ENCODE data around the gene TUBA3E.
"Not testable (repeated sequence)": the region's sequence is repeated elsewhere in the genome, so short reads cannot be mapped to it uniquely, and the experiment has no call there.

Gene TUBA3E

GRCh38 chr2:130181325-130181879 lies 16.8 kb downstream of the TUBA3E start, which contains the start of gene SMPD4 (continued):
- TF ChIP-seq ZNF223 (tag by site-specific recombination; IDR thresholded peaks at IDR 0.05) (no peak), MEIS1 (CRISPR knock-in tag; IDR thresholded peaks at IDR 0.05; ENCODE audit: borderline replicate concordance) (no peak), ZNF157 (tag by site-specific recombination; IDR thresholded peaks at IDR 0.05) (no peak), ZNF670 (tag by site-specific recombination; IDR thresholded peaks at IDR 0.05; ENCODE audit: low read depth) (no peak), ZNF777 (tag by site-specific recombination; IDR thresholded peaks at IDR 0.05; ENCODE audit: borderline replicate concordance) (no peak), ZFP69B (tag by site-specific recombination; IDR thresholded peaks at IDR 0.05) (no peak), ZNF677 (tag by site-specific recombination; IDR thresholded peaks at IDR 0.05) (no peak), PRDM10 (tag by site-specific recombination; IDR thresholded peaks at IDR 0.05) (0 out of 2 replicates have a peak, but pooled peaks have one; percentile 26), ZBTB20 (tag by site-specific recombination; IDR thresholded peaks at IDR 0.05) (no peak), ZBTB17 (tag by site-specific recombination; IDR thresholded peaks at IDR 0.05) (0 out of 2 replicates have a peak, but pooled peaks have one; percentile 32), ZNF530 (tag by site-specific recombination; IDR thresholded peaks at IDR 0.05; ENCODE audit: low read depth) (no peak), ZNF558 (tag by site-specific recombination; IDR thresholded peaks at IDR 0.05) (no peak)

GRCh38 chr2:130180404-130181324 lies 17.6 kb downstream of the TUBA3E start:
- ChIA-PET POLR2A (interaction anchor here (0.7 to 1.4 kb wide), 4 partner anchors 75 to 161 kb away, joined by 3 to 9 read pairs (median 8); partner anchors contain the start of gene IMP4), CTCF (interaction anchor here (0.6 to 5.4 kb wide), 4 partner anchors 9 to 192 kb away, joined by 4 to 41 read pairs (median 4); no protein-coding TSS in a partner anchor)
- H3K4me3 ChIP-seq (ENCODE audit: low read depth, low read length), result peak overlapping the region; percentile 93
- H3K27ac ChIP-seq (ENCODE audit: extremely low read depth, low read depth, low read length), result peak overlapping the region; percentile 79
- not testable (repeated sequence) for H3K4me1 ChIP-seq (ENCODE audit: control insufficient read depth, insufficient read depth, low read length); H3K9me3 ChIP-seq (ENCODE audit: control insufficient read depth, insufficient read depth, low read depth, low read length)
- peaks cover 6 to 47% of the 10 kb centered on the region in 2 experiments; a peak in 2 of 3 replicates for H3K36me3 ChIP-seq (ENCODE audit: control insufficient read depth in 2 of 2, insufficient read depth in 1 of 2, low read length in 2 of 2)

GRCh38 chr2:130174866-130175265 lies 23.4 kb downstream of the TUBA3E start:
- H3K9me3 ChIP-seq (ENCODE audit: control insufficient read depth, insufficient read depth, low read depth, low read length); POLR2A ChIA-PET; H3K4me3 ChIP-seq (ENCODE audit: low read depth, low read length); CTCF ChIA-PET; H3K4me1 ChIP-seq (ENCODE audit: control insufficient read depth, insufficient read depth, low read length); H3K27ac ChIP-seq (ENCODE audit: extremely low read depth, low read depth, low read length): not testable (repeated sequence)
- H3K36me3 ChIP-seq (ENCODE audit: control insufficient read depth in 2 of 2, insufficient read depth in 1 of 2, low read length in 2 of 2), result peaks cover 19 to 84% of the 10 kb centered on the region in 2 experiments; a peak in 2 of 3 replicates

- CTCF ChIA-PET, result no interaction called here
- Histone ChIP-seq H3K27ac (ENCODE audit: extremely low read depth, low read depth, low read length) (no peak overlapping the region), H3K4me1 (ENCODE audit: control insufficient read depth, insufficient read depth, low read length) (no peaks in the 10 kb centered on the region), H3K36me3 (ENCODE audit: control insufficient read depth in 2 of 2, insufficient read depth in 1 of 2, low read length in 2 of 2) (peaks cover 39 to 94% of the 10 kb centered on the region in 2 experiments; a peak in 2 of 3 replicates), H3K4me3 (ENCODE audit: low read depth, low read length) (no peak overlapping the region), H3K9me3 (ENCODE audit: control insufficient read depth, insufficient read depth, low read depth, low read length) (no peaks in the 10 kb centered on the region)
- POLR2A ChIA-PET, result interaction anchor here (1.5 kb wide), 1 partner anchor 10 kb away, joined by 4 read pairs; no protein-coding TSS in a partner anchor
- TF ChIP-seq ZSCAN4 (tag by site-specific recombination; IDR thresholded peaks at IDR 0.05) (no peak), ZNF571 (tag by site-specific recombination; IDR thresholded peaks at IDR 0.05) (no peak), ZBTB8A (tag by site-specific recombination; IDR thresholded peaks at IDR 0.05) (no peak), IKZF3 (tag by site-specific recombination; IDR thresholded peaks at IDR 0.05) (no peak), ZNF449 (tag by site-specific recombination; IDR thresholded peaks at IDR 0.05) (no peak), ZNF148 (tag by site-specific recombination; IDR thresholded peaks at IDR 0.05; ENCODE audit: borderline replicate concordance) (no peak), SCRT2 (tag by site-specific recombination; IDR thresholded peaks at IDR 0.05) (no peak)
Observed at GRCh38 chr2:130169896-130170295, 28.3 kb downstream of the TUBA3E start.
